Subcutaneous adipose tissue (tissue), 4 donors: Measurements from ENCODE around the gene EPM2A. TPM values are rescaled to one million over a fixed set of nuclear protein-coding genes. Genes with fewer than 3 reads are reported as not detected.

Experiments
- CTCF ChIP-seq: fragments of 450-650 bp; IDR thresholded peaks from one replicate; pipeline ENCODE4 v1.5.1; 2016; ENCODE audit warnings: low read depth, mild to moderate bottlenecking, control low read depth, antibody characterized with exemption, moderate library complexity
- total RNA-seq, 4 donors: library from RNA; depleted of rRNA; stranded (reverse); fragments of >200 nt; gene quantifications; one replicate each; pipeline ENCODE4 v1.1.0, GENCODE V29; 2016

EPM2A gene
- total RNA-seq, 4 donors from 2014 or later, result 7.3 to 30.7 (median 19.4) TPM

- TF ChIP-seq CTCF, result no peak
These were observed 35.9 kb downstream of the EPM2A start for GRCh38 chr6:145699462-145699861.

GRCh38 chr6:145694083-145694737, 41.1 kb downstream of the EPM2A start:
- TF ChIP-seq CTCF, result no peak

- no peak for TF ChIP-seq CTCF
These were observed 44.4 kb downstream of the EPM2A start for GRCh38 chr6:145690969-145691368.

GRCh38 chr6:145689529-145689928, 45.8 kb downstream of the EPM2A start:
- TF ChIP-seq CTCF, result no peak

GRCh38 chr6:145688493-145688905, 46.8 kb downstream of the EPM2A start:
- TF ChIP-seq CTCF, result no peak

GRCh38 chr6:145685932-145686331, 49.4 kb downstream of the EPM2A start:
- no peak for TF ChIP-seq CTCF

GRCh38 chr6:145681965-145682364, 53.4 kb downstream of the EPM2A start:
- no peak for TF ChIP-seq CTCF
